HG02623 (cell line): ENCODE measurements around the gene LY6G5C.

Experiments
- ATAC-seq: cut with Tn5 transposase; IDR thresholded peaks from one replicate; pipeline ENCODE4 v1.9.1; 2021; ENCODE audit warnings: moderate library complexity; ENCODE audit not compliant: unreplicated experiment

The LY6G5C gene

DNA sequence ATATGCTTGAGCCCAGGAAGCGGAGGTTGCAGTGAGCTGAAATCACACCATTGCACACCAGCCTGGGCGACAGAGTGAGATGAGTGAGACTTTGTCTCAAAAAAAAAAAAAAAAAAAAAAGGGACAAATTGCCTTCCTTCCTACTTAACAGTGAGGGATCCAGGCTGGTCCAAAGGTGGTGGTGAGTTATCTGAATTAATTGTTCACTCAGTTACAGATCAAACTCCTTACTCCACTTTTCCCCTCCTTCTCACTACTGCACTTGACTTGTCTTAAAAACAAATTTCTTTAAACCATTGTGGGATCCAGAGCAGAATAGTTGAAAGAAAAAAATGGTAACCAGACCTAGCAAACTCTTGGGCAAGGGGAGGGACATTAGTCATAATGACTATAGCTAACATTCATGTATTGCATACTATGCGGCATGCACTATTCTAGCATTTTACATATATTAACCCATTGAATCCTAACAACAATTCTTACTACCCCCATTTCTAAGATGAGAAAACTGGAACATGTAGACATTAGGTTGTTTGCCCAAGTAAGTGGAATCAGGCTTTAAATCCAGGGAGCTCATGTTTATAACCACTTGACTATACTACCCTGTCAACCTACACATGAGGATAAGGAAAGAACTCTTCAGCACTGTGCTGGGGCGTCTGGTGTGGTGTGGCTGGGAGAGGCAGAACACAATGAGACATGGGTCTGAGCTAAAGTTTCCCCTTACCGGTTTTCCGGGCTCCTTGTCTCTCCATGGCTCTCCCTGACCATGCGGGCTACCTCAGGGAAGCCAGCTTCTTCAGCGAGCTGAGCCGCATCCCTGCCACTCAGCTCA, 17.5 kb downstream of the LY6G5C start:
- ATAC-seq, result no peak

DNA sequence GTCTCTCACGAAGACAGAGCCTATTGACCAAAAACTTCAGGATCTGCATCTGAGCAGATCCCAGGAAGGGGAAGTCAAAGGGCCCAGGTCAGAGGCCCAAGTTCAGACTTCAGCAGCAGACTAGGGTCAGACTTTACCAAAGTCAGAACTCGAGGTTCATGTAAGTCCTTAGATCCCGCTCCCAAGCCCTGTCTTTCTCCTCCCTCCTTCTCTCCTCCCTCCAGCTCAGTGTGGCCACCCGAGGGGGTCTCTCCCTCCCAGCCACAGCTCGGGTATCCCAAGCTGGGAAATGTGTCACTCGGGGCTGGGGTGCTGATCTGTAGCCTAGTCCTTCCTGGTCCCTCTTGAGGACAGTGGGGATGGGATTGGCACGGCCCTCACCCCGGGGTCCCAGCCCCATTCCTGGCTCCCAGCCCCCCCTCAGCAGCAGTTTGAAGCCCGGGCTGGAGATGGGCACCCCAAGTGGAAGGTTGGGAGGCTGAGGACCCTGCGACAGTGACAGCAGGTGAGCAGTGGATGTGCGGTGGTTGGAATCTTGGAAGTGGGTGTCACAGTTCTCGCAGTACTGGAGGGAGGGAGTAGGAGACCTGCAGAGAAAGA, 18.6 kb downstream of the LY6G5C start:
- no peak for ATAC-seq

DNA sequence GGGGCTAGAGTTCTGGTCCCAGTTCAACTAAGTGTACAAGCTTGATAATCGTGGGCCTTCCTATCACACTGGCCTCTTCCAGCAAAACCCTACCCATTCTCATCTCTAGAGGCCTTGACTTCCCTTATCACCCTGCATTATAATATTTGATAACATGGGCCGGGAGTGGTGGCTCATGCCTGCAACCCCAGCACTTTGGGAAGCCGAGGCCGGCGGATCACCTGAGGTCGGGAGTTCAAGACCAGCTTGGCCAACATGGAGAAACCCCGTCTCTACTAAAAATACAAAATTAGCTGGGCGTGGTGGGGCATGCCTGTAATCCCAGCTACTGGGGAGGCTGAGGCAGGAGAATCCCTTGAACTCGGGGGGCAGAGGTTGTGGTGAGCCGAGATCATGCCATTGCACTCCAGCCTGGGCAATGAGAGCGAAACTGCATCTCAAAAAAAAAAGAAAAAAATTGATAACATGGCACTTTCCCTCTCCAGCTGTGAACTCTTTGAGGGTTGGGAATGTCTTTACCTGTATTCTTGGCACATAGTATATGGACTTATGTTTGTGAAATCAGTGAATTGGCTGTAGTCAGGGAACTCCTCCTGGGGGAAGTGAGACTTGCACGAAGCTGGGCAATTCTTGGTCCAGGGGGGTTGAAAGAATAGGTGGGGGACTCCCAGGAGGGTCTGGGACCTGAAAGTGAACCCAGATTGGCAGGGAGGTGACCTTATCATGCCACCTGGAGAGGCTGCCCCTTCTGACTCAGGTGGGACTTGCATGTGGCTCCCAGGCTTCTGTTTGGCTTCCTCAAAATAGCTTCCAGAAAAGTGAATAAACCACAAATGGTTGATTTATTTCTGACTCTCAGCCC, 19.4 kb downstream of the LY6G5C start:
- no peak for ATAC-seq

DNA sequence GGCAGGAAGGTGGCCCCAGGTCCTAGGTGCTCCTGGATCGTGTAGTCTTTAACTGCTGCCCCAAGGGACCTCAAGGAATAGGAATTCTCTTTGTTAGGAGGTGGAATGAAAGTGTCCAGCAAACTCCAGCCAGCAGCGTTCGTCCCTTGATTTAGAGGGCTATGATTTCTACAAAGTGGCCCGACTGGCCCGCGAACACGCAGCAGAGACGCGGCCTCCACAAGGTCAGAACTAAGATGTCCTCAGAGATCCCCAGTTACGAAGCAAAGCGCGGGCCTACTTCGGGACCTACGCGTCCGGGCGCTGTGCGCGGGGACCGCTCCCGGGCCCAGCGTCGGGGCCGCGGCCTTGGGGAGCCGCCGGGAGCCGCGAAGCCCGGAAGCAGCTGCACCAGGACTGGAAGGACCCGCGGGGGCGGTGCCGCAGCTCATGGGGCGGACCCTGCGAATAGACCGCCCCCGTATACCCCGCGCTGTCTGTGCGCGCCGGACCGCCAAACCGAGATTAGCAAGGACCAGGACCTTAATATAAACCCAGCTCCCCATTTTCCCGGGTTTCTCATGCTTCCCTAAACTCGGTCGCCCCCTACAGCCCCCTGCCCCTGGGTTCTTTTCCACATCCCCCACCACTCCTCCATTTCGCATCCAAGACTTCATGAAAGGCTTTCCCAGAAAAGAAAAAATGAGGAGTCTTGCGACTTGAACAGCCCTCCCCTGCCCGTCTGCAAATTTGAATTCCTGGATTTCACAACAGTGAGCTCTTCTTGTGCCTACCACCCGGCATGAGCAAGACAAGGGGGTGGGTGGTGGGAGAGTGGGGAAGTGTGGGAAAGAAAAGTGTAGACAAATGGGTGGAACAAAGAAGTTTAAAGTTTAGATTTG, 20.2 kb downstream of the LY6G5C start, which contains the start of gene C6orf47:
TSS of gene C6orf47 (minus strand) at position 398 of the 881 bp plus-strand sequence. CDS start 831 bp downstream, outside the sequence.
- peak; percentile 53 for ATAC-seq

DNA sequence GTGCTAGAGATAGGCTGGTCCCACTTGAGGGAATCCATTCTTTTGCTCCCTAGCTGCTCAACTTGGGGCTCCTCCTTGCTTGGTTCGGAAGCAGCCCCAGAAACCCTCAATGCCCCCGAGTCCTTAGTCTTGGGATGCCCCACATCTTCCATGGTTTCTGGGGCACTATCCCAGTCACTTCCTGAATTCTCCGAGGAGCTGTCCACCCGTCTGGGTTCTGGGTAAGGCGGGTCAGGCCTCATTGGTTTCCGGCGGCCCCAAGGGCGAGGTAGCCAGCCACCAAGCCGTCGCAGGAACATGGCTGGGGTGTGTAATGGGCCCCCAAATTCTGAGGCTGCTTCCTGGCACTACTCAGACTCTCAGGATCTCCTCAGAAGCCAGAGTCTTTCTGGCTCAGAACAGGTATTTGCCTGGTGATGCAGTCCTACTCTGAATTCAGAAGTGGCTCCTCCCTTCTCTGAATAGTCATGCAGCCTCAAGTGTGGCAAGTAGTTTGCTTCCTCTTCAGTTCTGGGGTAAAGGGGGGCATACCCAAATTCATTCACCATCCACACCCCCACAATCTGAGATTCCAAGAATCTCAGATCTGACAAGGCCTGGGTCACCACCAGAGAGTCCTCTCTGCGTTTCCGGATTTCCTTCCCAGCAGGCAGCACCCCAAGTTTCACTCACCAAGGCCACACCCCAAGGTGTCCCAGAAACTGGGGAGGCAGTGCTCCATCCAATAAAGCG, 21.1 kb downstream of the LY6G5C start:
- no peak for ATAC-seq

DNA sequence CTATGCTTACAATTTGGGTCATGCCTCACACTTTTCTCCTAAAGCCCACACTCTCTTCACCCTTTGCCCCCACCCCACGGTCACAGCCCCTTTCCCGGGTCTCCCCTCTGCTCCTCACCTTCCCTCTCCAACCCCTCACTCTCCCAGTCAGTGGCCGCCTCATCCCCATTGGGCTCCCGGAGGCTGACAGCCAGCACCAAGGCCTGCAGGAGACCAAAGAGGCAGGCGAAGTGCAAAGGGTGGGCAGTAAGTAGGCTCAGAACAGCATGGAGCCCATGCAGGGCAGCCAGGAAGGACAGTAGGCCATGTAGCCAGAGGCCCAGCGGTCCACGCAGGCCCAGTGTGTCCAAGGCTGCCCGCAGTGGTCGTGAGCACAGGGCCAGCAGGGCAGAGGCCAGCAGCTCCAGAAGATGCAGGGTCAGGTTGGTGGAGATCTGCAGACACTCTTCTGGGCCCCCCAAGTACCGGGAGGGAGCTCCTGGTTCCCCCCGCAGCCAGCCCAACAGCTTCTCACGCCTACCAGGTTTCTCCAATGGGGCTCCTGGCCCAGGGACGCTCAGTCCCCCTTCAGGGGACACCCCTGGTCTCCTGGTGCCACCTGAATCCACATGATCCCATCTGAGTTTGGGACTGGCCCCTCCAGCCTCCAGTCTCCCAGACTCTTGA, 21.8 kb downstream of the LY6G5C start:
- ATAC-seq, result no peak

DNA sequence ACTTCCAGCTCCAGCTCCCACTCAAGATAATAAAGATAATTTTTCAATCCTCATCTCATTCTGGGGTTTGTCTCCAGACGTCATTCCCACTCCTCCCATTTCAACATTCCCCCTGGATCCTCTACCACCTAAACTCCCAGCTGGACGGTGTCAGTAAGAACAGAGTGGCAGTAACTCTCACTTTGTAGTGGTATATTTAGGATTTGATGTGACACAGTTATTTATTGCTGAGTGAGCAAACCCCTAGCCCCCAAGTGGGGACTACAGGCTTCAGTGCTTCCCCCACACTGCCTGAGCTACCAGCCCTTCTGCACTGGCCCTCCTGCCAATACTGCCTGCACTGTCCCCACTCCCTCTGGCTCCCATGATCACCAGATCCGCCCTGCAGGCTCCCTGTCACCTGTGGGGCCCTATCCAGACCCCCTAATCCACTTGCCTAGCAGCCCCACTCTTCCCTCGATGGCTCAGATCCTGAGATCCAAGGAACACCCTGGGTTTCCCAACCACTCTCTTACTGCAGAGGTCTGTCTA, 22.6 kb downstream of the LY6G5C start:
- no peak for ATAC-seq

DNA sequence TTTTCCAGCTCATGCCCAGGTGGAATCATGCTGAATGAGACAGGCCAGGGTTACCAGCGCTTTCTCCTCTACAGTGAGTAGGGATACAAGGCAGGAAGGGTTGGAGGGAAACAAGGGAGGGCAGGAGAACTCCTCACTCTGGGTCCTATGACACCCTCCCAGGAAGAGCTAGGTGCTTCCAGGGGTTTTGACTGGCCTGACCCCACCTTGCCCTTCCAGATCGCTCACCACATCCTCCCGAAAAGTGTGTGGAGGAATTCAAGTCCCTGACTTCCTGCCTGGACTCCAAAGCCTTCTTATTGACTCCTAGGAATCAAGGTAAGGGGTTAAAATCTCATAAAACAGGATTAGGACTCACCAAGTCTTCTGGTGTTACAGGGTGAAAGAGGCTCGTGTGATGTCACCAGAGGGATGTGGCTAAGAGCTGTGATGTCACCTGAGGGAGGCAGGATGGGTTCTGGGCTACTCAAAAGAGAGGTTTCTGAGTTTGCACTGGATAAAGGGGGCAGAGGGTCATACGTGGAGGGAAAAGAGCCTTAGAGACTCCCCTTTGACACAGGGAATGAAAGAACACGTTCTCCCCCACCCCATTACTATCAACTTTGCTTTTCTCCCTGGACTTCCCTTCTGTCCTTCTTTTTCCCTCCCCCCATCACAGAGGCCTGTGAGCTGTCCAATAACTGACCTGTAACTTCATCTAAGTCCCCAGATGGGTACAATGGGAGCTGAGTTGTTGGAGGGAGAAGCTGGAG, 23.3 kb downstream of the LY6G5C start:
- no peak for ATAC-seq

DNA sequence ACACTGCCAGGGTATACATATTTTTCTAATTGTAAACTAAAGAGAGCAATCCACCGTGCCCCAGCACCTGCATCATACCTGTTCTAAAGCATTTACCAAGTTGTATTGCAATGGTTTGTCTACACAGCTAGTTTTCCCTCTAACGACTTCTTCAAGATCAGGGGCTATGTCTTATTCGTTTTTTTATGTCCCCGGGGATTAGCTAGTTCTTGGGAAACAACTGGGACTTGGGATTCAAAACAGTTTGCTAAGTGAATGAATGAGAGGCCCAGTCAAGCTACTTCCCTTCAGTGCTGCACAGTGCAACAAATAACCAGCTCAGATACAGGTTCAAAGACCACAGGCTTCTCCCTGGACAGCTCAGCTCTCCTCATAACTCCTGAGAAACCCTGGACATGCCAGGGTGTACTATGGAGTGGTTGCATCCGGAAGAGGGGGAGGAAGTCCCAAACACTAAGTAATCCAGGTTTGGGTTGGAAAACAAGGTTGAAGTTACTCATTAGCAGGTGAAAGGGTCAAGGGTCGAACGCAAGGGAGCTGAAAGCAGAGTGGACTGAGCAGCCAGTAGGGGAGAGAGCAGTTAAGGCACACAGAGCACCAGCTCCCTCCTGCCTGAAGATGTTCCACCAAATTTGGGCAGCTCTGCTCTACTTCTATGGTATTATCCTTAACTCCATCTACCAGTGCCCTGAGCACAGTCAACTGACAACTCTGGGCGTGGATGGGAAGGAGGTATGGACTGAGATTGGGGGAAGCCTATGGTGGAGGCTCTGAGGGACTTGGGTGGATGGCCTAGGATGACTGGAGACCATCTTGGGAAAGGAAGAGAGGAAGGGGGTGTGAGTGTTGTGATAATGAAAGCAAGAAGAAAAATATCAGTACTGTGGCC, 25.3 kb downstream of the LY6G5C start, which contains the start of gene APOM:
TSS of gene APOM (plus strand) at position 546 of the 889 bp plus-strand sequence. CDS start at position 619, 73 bp downstream.
- no peak for ATAC-seq

DNA sequence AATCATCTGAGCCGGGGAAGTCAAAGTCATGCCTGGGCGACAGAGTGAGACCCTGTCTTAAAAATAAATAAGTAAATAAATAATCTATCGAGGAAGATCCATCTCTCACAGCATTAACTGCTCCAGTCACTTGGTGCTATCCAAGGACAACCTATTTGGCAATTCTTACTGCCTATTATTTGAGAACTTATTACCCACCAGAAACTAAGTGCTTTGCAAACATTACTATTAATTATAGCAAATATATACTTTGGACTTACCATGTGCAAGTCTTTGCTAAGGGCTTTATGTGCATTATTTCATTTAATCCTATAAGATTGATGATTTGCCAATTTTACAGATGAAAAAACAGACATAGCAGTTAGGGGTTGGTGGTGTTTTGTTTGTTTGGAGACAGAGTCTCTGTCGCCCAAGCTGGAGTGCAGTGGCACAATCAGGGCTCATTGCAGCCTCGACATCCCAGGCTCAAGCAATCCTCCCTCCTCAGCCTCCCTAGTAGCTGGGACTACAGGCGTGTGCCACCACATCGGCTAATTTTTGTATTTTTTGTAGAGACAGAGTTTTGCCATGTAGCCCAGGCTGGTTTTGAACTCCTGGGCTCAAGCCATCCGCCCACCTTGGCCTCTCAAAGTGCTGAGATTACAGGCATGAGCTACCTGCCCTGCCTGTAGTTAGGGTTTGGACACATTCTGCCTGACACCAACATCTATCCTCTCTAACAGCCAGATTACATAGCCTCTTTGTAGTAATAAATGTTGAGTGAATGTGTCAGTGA, 26.1 kb downstream of the LY6G5C start:
- ATAC-seq, result no peak

DNA sequence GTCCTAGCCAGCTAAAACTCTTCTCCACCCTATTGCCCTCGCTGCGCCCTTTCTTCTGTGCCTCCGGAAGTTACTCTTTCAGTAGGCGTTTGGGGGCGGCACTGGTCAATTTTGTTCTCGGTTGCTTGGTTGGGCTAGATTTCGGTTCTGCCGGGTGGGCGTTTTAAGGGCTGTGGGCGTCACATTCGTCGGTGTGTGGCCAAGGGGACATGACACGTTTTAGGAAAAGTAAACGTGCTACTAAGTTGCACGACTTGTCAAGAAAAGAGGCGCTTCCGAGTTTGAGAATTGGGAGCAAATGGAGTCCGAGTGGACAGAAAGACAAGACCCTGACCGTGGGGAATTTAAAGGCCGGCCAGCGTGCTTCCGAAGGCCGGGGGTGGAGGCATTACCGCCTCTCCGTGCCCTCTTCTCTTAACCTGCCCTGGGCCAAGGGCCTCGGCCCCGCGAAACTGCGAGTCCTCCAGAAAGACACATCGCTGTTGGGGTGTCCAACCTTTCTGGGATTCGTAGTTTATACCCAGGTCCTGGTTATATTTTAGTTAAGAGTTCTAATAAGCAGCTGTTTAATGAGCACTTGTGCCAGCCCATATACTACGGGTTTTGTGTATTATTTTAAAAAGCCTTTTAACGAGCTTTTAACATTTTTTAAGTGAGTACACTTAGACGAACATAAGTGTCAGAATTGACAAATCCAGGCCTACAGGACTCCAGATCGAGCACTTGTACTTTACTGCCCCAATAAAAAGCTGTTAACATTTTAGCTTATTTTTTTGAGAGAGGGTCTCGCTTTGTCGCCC, 27.7 kb downstream of the LY6G5C start:
- ATAC-seq, result peak; percentile 51

DNA sequence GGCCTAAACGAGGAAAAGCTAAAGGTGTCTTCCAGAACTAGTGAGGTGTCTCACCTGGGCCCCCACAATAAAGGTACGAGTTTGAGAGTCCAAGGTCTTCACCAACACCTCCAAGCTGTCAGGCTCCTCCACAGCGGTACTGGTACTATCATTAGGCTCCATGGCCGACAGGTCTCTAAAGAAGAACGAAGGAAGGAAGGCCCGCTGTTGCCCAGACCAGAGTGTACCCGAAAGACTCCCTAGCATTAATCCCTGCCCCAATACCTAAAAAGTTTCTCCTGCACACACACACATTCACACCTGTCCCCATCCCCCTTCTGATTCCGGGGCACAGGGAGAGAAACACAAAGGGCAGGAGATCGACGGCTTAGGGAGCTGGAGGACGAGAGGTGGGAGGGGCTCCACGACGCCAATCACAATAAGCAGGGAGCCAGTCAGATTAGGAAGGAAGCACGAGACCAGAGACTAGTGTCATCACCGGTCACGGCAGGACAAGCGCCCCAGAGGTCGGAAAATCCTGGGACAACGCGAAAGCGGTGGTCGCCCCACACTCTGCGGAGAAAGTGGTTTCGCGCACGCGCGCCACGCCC, 29.2 kb downstream of the LY6G5C start:
- peak; percentile 19 for ATAC-seq

DNA sequence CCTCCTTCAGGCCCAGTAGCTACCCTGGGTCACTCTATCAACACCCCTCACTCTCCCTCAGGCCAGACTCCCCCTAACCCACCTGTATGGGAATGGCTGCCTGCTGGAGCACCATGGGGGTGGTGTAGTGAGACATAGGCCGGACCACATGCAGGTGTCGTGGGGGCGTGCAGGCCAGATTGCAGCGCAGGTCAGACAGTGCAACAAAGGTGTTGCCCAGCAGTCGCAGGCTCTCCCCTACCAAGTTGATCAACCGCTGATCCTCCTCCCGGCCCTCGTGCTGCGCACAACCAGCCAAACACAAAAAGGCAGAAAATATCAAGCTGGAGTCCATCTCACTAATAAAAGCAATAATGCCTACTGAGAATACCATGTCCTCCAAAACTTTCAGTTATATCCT, 35.5 kb downstream of the LY6G5C start:
- ATAC-seq, result no peak

DNA sequence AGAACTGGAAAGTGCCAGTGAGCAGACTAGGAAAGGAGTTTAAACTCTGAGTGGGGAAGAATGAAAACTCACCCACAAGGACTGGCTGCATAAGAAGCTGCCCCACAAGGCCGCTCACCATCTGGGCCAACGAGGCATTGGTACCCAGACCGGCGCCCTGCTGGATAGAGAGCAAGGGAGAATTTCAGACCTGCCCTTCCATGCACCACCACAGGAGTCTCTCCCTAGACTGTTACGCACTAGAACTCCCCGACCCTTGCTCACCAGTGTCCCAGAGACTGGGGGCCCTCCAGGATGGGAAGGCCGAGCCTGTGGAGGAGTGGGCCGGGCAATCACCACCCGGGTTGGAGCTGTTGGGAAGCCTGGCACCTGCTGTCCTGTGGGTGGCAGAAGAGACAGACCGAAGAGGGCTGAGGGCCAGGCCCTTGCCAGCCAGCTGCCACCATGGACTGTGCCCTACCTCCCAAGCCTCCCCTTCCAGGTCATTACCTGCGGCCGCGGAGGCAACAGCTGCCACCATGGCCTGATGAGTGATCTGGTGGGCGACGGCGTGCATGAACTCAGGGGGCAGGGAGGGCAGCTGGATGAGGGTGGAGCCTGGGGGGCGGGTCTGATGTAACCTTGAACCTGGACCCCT, 36.9 kb downstream of the LY6G5C start:
- ATAC-seq, result no peak
